ENCODE measurements around the gene VEGFB.

VEGFB gene, protein sequence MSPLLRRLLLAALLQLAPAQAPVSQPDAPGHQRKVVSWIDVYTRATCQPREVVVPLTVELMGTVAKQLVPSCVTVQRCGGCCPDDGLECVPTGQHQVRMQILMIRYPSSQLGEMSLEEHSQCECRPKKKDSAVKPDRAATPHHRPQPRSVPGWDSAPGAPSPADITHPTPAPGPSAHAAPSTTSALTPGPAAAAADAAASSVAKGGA

DNA sequence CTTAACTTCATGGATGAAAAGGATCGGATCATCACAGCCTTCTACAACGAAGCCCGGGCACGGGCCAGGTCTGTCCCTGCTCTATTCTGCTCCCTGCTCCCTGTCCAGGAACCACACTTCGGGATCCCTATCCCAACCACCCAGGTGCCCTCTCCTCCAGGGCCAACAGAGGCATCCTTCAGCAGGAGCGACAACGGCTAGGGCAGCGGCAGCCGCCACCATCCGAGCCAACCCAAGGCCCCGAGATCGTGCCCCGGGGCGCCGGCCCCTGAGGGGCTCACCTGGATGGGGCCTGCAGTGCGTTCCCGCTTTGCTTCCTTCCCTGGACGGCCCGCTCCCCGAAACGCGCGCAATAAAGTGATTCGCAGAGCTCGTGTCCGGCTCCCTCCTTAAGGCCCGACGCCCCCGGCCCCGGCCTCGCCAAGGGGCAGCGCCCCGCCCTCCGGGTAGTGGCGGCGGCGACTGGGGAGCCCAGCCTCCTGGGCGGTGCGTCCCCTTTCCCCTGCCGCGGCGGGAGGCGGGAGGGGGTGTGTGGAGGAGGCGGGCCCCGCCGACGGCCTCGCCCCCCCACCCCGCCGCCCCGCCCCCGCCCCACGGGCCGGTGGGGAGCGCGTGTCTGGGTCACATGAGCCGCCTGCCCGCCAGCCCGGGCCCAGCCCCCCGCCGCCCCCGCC, at the start of gene VEGFB:
TSS of gene VEGFB (plus strand) at position 672 of the 674 bp plus-strand sequence. CDS start 250 bp downstream, outside the sequence.
- DNase-seq = peak; percentile 78

DNA sequence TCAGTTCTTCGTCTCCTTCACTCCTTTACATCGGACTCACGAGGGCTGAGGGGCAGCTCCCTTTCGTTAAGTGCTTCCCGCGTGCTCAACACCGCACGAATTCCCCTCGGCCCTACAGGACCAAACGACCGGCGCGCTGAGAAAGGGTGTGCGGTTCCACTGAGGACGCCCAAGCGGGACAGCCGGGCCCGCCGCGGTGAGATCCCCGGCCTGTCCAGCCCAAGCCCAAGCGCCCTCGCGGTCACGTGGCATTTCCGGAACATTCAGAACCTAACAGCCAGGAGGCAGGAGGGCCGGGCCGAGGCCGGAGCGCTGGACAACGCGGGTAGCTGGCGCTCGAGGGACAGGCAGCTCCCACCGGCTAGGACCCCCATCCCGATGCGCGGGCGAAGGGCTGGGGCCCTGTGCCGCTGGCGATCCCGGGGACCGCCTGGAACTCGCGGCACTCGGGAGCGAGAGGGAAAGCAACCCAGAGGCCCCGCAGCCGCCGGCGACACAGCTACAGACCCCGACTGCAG, 49.1 kb upstream of the VEGFB start:
- DNase-seq = no peak

DNA sequence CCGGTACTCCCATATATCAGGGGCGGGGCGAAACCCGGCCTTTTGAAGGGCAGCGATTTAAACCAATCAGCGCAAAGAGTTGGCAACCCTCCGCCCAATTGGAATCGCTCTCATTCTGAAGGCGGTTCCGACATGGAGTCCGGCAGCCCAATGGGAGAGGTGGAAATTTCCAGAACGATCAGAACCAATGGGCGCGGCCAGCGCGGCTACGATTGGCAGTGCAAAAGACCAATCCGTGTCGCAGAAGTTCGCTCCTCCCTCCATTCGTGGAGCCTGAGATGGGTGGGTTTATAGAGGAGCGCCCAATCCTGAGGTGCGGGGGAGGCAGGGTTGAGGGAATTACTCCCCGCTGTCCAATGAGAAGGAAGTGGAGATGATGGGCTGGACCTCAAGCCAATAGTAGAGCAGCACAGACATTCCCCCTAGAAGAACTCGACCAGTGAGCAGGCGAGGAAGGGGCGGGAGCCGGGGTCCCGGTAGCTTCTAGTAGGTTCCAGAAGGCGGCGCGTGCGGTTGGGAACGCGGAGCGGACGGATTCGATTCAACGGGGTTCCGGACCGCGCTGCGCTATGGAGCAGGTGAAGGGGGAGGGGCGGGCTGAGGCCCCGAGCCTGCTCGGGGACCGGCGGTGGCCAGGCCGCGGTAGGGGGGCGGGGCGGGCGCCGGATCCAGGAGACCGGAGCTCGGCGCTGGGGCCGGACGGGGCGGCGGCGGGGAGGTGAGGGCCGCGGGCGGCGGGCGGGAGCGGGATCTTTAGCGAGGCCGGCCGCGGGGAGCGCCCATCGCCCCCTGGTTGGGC, 48.5 kb upstream of the VEGFB start, which contains the start of gene STIP1:
TSS of gene STIP1 (plus strand) at position 479 of the 799 bp plus-strand sequence. CDS start at position 570, 91 bp downstream.
- DNase-seq = peak; percentile 95

DNA sequence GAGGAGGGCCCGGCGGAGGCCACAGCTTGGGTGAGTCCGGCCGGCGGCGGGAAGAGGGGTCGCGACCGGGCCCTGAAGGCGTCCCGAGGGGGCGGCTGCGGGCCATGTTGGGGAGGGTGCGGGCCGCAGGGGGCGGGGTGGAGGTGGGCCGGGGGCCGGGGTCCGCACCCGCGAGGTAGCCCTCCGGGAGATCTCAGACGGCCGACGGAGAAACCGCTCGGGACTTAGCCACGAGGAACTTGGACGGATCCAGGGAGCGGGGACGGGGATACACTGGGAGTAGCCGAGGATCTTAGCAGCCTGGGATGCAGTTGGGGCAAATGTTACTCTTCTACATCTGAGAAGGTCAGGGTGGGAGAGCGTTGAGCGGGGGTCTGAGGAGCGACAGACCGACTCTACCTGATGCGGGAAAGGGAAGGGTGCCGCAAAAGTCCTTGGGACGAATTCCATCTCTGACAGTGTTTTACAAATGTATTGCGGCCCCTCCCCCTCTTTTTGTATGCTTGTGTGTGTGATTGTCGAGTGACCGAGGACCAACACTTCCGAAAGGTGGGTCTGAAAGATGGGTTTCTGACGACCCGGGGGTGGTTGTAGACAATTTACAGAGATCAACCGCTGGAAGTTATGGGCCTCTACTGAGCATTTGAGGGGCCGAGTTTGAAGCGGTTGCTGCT, 47.8 kb upstream of the VEGFB start:
- no peak for DNase-seq

DNA sequence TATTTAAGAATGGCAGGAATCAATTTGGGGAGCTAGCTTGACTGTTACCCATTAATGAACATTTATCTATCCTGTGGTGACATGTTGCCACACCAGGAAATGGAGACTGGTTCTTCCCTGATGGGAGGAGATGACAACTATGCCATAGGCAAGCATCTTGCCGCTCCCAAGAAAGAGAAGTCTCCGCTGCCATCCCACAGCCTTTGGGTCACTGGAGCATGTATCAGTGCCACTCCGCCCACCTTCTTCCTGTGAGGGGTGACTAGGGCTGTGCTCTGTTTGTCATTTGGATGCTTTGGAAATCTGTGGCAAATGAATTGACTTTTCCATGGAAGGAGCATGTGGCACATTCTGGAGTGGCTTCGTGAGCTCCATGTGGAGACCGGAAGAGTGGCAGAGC, 42.0 kb upstream of the VEGFB start:
- DNase-seq = no peak

DNA sequence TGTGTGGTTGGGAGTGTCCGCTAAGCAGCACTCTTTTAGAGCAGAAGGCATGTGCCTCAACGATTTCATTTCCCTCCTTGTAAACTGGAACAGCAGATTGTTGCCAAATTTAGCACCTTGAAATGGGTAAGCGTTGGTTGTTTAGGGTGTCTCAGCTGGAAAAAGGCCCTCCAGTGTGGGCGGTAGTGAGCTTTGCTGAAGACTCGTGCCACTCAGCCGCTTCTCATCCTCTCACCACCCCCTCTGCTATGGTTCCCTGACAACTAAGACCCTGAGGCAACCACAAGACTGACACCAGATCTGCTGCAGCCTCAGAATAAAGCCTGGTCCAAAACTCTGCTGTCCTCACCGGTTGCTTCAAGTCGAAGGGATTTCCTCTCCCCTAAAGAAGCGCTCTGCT, 37.8 kb upstream of the VEGFB start:
- DNase-seq = no peak

DNA sequence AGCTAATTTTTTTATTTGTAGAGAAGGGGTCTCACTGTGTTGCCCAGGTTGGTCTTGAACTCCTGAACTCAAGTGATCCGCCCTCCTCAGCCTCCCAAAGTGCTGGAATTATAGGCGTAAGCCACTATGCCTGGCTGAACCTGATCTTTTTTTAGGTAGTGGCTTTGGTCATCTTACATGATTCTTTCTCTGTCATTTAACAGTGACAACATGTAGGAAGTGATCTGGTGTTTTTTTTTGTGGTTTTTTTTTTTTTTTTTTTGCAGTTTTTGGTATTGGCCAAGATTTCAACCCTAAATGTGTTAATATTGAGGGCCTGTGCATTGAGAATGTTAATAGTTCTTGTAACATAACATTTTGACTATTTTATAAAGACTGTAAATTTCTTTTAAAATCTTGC, 35.9 kb upstream of the VEGFB start:
- DNase-seq = no peak

DNA sequence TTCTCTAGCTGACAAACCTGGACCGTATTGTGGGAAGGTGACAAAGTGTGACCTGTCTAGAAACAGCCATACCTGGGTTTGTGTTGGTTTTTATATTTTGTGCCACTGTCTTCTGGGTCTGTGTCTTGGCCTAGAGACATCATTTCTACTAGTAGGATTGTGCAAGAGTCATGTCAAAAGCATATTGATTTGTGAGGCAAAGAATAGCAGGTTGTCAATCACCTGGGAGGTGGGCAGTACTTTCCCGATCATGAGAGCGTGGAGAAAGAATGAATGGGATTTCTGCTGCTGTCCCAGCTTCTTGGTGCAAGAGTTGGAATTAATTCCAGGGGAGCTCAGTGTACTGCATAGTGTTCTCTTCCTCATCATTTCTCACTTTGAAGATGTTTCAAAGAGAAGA, 32.8 kb upstream of the VEGFB start:
- DNase-seq = no peak

DNA sequence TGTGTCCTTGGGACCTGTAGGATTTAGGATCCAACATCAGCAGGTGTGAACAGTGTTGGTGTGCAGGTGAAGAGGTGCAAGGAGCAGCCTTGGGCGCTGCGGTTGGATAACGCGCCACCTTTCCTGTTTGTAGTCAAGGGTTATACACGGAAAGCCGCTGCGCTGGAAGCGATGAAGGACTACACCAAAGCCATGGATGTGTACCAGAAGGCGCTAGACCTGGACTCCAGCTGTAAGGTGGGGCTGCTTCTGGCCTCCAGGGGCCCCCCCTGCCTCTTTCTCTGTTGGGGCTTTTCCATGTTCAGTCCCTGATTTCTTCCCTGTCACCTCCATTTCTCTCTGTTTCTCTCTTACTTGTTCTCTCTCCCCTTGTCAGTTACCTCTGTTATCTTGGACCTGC, 31.4 kb upstream of the VEGFB start:
- DNase-seq = no peak

DNA sequence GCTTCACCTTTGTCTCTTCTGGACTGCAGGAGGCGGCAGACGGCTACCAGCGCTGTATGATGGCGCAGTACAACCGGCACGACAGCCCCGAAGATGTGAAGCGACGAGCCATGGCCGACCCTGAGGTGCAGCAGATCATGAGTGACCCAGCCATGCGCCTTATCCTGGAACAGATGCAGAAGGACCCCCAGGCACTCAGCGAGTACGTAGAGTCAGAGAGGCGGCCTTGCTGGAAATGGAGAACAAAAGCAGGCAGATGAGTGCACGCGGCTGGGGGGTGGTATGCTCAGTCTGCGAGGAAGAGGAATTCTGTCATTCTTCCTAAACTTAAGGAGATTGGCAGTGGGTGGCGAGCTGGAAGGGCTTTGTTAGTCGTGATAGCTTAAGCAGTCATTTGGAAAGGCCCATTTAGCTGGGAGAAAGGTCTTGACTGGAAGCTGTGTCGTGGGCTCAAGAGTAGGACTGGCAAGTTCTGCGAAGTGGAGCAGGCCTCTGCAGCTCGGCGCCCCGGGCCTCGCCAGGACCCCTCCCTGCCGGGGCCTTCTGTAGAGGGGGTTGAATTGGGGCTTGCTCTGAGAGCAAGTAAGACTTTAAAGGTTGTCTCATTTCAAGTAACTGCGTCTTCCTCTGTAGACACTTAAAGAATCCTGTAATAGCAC, 30.8 kb upstream of the VEGFB start:
- no peak for DNase-seq

DNA sequence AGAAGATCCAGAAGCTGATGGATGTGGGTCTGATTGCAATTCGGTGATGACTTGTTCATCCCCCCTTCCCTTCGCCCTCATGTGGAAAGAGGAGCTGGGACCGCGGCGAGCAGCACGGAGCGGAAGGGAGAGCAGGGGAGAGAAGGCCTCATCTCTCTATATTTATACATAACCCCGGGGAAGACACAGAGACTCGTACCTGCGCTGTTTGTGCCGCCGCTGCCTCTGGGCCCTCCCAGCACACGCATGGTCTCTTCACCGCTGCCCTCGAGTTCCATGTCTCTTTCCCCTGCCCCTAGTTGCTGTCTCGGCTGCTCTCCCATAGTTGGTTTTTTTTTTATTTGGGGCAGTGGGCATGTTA, 30.3 kb upstream of the VEGFB start:
- DNase-seq = no peak

DNA sequence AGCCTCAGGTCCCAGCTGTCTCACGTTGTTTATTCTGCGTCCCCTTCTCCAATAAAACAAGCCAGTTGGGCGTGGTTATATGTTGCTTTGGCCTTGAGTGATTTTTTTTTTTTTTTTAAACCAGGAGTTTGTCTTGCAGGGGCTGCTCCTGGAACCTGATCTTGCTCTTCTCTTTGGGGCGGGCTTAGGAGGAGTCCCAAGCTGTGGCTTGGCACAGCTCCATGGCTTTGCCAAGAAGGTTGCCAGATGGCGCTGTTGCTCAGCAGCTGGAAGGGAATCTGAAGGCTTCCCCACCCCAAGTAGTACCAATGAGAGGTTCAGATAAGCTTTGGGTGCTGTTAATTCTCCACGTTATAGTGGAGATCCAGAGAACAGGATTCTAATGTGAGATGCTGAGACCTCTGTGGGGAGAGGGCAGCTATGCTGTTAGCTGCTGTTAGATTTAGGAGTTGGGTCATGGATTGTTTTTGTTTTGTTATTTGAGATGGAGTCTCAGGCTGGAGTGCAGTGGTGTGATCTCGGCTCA, 29.9 kb upstream of the VEGFB start:
- peak; percentile 84 for DNase-seq

DNA sequence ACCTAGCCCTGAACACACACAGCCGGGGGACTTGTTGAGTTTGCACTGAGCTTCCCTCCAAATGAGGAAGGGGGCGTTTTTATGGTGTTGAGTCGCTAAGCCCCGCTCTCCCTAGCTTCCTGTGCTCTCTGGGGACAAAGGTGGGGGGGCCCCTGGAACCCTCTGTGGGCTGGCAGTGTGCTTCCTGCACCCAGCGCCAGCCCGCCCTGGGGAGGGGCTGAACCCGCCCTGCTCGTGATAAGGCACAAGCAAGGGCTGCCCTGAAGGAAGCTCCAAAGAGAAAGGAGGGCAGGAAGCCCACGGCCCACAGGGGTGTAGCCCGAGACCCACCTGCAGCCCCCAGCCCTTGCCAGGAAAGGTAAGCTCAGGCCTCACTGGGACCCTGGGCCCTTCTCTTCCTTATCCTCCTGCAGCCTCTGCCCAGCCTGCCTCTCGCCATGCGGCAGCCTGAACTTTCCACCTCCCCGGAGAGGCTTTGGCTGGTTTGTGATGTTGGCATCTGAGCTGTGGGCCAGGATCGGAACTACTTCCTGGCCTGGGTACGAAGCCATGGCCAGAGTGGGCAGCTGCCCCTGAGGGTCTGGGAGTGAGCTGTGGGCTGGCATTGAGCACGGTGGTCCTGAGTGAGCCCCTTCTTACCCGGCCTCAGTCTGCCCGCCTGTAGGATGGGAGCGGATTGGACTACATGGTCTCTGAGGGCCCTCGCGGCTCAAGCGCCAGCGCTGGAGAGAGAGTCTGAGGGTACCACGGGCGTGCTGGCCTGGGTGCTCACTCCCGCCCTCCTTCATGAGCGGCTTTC, 27.7 kb upstream of the VEGFB start, which contains the start of gene FERMT3:
TSS of gene FERMT3 (plus strand) at position 265 of the 799 bp plus-strand sequence. CDS start 644 bp downstream, outside the sequence.
- DNase-seq = peak; percentile 76

DNA sequence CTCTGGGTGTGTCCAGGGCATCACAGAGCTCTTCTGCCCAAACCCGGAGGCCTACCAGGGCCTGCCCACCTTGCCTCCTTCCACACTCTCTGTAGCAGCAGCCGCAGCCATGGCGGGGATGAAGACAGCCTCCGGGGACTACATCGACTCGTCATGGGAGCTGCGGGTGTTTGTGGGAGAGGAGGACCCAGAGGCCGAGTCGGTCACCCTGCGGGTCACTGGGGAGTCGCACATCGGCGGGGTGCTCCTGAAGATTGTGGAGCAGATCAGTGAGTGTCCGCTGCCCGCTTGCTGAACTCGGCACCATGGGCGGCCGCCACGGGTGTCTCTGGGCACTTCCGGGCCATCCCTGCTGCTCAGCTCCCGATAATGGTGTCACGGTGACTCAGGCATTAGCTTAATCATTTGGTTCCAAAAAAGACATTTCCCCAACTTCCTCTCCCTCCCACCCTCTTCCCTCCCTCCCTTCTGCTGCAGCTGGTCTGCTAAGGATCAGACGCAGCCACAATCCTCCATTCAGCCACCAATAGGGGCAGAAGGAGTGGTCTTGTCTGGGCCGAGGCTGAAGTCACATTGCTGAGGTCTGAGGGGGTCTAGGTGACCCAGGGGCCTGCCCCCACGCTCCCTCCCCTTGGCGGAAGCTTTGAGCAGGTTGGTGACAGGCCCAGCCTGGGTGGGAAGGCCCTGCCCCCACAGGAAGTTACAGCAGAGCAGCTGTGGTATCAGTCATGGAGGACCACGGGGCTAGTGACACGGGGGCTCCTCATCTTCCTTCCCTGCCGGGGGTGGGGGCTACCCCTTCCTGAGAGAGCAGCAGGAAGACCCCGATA, 26.9 kb upstream of the VEGFB start:
- DNase-seq = peak; percentile 85

DNA sequence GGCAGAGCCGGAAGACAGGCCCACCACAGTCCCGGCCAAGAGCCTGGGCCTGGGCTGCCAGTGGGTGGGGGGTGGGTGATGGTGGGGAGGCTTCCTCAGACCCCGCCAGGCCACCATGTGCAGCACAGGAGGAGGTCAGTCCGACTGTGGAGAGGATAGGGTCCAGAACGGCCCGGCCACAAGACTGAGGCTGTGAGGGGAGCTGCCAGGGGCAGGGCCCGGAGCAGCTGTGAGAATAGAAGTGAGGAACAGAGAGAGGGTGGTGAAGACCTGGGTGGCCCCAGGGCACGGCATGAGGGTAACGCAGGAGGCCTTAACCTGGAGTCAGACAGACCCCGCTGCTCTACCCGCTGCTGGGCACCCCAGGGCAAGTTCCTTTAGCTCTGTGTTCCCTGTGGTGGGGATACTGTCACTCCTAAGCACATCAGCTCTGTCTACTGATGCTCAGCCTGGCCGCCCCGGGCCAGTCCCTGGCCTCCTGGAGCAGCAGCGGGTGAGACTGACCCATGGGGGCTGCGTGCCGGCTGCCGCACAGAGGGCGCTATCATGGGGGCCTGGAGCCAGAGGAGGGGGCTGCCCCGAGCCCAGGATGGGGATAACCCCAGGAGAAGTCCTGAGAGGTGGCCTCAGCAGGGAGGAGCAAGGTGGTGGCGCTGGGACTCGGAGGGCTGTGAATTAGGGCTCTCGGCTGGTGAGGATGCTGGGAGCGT, 26.1 kb upstream of the VEGFB start:
- DNase-seq = no peak

DNA sequence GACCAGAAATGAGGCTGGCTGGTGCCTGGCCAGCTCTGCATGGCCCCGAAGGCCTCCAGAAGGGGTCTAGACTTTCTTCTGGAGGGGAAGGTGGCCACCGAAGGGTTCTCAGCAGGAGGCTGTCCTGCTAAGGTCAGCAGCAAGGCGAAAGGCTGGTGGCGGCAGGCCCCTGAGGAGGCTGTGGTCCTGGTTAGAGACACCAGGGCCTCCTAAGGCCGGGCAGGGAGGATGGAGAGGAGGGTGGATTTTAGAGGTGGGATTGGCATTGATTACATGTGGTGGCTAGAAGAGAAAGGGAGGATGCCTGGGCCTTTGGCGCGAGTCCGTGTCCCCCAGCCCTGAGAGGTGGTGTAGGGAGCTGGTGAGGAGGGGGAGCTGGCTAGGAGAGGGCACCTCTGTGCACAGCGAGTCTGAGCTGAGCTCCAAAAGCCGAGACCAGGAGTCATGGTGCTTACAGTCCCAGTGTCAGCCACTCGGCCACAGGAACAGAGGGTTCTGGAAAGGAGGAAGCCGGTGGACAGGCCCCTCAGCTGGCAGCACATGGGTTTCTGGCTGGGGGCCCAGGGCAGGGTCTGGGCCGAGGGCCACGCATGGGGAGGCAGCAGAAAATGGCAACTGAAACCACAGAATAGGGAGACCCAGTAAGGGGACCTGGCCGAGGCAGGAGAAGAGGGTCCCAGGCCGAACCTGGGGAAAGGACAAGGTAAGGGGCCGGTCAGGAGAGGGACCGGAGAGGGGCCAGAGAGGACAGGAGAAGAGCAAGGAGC, 25.4 kb upstream of the VEGFB start:
- no peak for DNase-seq

DNA sequence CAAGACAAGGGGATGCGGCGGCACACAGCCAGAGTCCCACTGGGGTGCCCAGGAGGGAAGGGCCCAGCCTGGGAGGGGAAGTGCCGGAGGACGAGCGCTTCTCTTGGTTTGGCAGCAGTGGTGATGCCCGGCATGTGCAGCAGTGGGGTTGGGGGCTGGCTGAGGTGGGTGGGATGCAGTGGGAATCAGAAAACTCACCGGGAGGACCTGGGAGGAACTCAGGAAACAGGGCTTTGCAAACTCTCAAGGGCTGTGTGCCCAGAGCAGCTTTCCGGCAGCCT, 24.9 kb upstream of the VEGFB start:
- DNase-seq = no peak

DNA sequence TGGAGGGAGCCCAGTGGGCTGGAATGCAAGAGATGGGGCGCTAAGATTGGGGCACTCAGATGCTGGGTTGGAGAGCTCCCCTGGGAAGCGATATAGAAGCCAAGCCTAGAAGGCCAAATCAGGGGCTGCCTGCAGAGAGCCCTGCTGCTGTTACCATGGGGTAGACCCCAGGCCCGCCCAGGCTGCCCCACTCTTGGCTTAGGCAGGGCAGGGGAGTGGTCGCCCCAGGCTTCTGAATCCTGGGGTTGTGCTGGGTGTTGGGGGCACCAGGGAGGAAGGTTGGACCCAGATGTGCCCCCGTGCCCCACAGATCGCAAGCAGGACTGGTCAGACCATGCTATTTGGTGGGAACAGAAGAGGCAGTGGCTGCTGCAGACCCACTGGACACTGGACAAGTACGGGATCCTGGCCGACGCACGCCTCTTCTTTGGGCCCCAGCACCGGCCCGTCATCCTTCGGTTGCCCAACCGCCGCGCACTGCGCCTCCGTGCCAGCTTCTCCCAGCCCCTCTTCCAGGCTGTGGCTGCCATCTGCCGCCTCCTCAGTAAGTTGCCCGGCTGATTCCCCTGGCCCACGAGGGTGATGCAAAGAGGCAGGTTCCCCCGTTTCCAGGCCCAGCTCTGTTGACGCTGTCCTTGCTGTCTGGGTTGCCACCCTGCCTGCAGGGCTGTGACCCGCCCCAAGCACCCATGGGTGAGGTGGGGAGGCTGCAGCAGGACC, 23.9 kb upstream of the VEGFB start:
- no peak for DNase-seq

All from activated CD8-positive, alpha-beta memory T cell treated with anti-CD3 and anti-CD28 coated beads, Interleukin-2, amount 50 U/mL, for 4 hours (primary cell).